ENCODE results near the gene ITPR3. TPM values are rescaled to one million over a fixed set of nuclear protein-coding genes. Genes with fewer than 3 reads are reported as not detected.
A peak's percentile ranks its signal among the peaks of the same experiment; 100 is the strongest.

ITPR3 gene
- polyA plus RNA-seq, 1 donor (not counting 4 experiments of a cell fraction or from before 2014, with no cell fraction given): 43.3 TPM

DNA sequence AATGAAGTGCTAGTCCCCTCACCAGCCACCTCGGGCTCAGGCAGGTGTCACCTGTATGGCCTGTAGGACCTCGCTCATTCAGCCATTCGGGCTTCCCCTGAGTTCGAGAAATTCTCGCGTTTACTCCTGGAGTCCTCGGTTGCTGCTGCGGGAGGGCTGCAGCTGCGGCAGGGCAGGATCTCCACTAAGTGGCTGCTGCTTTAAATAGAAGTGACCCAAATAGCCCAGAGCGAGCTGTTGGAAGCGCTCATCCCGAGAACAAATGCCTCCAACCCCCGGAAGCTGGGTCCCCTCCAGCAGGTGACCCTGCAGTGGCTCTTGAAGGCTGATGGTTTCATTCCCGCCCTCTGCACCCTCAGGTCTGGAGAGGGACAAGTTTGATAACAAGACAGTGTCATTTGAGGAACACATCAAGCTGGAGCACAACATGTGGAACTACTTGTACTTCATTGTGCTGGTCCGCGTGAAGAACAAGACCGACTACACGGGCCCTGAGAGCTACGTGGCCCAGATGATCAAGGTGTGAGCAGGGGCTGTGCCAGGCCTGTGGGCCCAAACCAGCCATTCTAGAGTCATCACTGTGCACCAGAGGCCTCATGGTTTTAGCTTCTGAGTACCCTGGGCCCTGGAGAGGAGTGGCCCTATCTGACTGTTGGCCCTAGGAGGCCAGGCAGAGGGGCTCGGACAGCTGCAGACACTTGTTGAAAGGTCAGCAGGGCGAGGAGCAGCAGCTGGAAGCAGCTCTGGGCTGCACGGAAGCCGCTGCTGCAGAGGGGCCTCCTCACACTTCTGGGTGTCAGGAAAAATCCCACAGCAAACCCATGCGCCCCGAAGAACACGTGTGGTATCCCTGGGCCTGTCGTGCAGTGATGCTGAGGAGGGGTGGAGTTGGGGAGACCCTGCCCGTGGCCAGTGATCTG is 72.3 kb downstream of the ITPR3 start:
- DNase-seq (ENCODE audit: low read depth, low spot score) (no peak), FAIRE-seq (no peak)
- Histone ChIP-seq H3K79me2 (ENCODE audit: control insufficient read depth, insufficient read depth, low read length) (no peaks in the 10 kb centered on the region), H3K27me3 (ENCODE audit: control insufficient read depth, extremely low read depth, insufficient read depth, low read length) (no peaks in the 10 kb centered on the region), H4K20me1 (ENCODE audit: control insufficient read depth, extremely low read depth, insufficient read depth, low read length) (peaks cover 6% of the 10 kb centered on the region), H3K27ac (ENCODE audit: control insufficient read depth, insufficient read depth, low read length) (peak overlapping the region; percentile 89), H3K4me3 (ENCODE audit: control insufficient read depth in 2 of 3, extremely low read depth in 1 of 3, insufficient read depth in 2 of 3, low read depth in 1 of 3, low read length in 3 of 3) (no peak overlapping the region), H3K4me1 (ENCODE audit: control insufficient read depth, extremely low read depth, insufficient read depth, low read length) (peaks cover 40% of the 10 kb centered on the region), H2AFZ (ENCODE audit: control insufficient read depth, low read length) (no peak overlapping the region), H3K9ac (ENCODE audit: control insufficient read depth, extremely low read depth, insufficient read depth, low read length) (peak overlapping the region; percentile 67), H3K4me2 (ENCODE audit: control insufficient read depth, extremely low read depth, insufficient read depth, low read depth, low read length) (no peak overlapping the region), H3K9me1 (ENCODE audit: control insufficient read depth, extremely low read depth, insufficient read depth, low read length) (no peaks in the 10 kb centered on the region), H3K9me3 (ENCODE audit: control insufficient read depth, low read depth, low read length) (no peaks in the 10 kb centered on the region), H3K36me3 (ENCODE audit: control insufficient read depth in 2 of 2, extremely low read depth in 1 of 2, insufficient read depth in 2 of 2, low read length in 2 of 2) (peaks cover 62 to 79% of the 10 kb centered on the region in 2 experiments)
- dilution Hi-C loops (cut with MboI; ENCODE audit: extremely low pct_ligation_motif_present, low sequenced_read_pairs): no loop called here
- no peak for TF ChIP-seq EZH2 (IDR thresholded peaks at IDR 0.05; ENCODE audit: low read length)
- TF ChIP-seq, protein P1, sequence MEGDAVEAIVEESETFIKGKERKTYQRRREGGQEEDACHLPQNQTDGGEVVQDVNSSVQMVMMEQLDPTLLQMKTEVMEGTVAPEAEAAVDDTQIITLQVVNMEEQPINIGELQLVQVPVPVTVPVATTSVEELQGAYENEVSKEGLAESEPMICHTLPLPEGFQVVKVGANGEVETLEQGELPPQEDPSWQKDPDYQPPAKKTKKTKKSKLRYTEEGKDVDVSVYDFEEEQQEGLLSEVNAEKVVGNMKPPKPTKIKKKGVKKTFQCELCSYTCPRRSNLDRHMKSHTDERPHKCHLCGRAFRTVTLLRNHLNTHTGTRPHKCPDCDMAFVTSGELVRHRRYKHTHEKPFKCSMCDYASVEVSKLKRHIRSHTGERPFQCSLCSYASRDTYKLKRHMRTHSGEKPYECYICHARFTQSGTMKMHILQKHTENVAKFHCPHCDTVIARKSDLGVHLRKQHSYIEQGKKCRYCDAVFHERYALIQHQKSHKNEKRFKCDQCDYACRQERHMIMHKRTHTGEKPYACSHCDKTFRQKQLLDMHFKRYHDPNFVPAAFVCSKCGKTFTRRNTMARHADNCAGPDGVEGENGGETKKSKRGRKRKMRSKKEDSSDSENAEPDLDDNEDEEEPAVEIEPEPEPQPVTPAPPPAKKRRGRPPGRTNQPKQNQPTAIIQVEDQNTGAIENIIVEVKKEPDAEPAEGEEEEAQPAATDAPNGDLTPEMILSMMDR (optimal IDR thresholded peaks at IDR 0.05 in 1 of 3, IDR thresholded peaks at IDR 0.05 in 1 of 3, conservative IDR thresholded peaks at IDR 0.05 in 1 of 3; ENCODE audit: extremely low read depth in 1 of 3, insufficient read depth in 2 of 3, low read length in 3 of 3): no peak

- Histone ChIP-seq H3K9ac (ENCODE audit: control insufficient read depth, extremely low read depth, insufficient read depth, low read length) (peak overlapping the region; percentile 67), H4K20me1 (ENCODE audit: control insufficient read depth, extremely low read depth, insufficient read depth, low read length) (peaks cover 6% of the 10 kb centered on the region), H3K9me1 (ENCODE audit: control insufficient read depth, extremely low read depth, insufficient read depth, low read length) (no peaks in the 10 kb centered on the region), H3K4me2 (ENCODE audit: control insufficient read depth, extremely low read depth, insufficient read depth, low read depth, low read length) (peak overlapping the region; percentile 25), H3K27me3 (ENCODE audit: control insufficient read depth, extremely low read depth, insufficient read depth, low read length) (no peaks in the 10 kb centered on the region), H3K36me3 (ENCODE audit: control insufficient read depth in 2 of 2, extremely low read depth in 1 of 2, insufficient read depth in 2 of 2, low read length in 2 of 2) (peaks cover 54 to 75% of the 10 kb centered on the region in 2 experiments), H3K27ac (ENCODE audit: control insufficient read depth, insufficient read depth, low read length) (peak overlapping the region; percentile 89), H2AFZ (ENCODE audit: control insufficient read depth, low read length) (no peak overlapping the region), H3K9me3 (ENCODE audit: control insufficient read depth, low read depth, low read length) (no peaks in the 10 kb centered on the region), H3K79me2 (ENCODE audit: control insufficient read depth, insufficient read depth, low read length) (no peaks in the 10 kb centered on the region), H3K4me1 (ENCODE audit: control insufficient read depth, extremely low read depth, insufficient read depth, low read length) (peaks cover 50% of the 10 kb centered on the region), H3K4me3 (ENCODE audit: control insufficient read depth in 2 of 3, extremely low read depth in 1 of 3, insufficient read depth in 2 of 3, low read depth in 1 of 3, low read length in 3 of 3) (no peak overlapping the region)
- TF ChIP-seq, protein P1 (optimal IDR thresholded peaks at IDR 0.05 in 1 of 3, IDR thresholded peaks at IDR 0.05 in 1 of 3, conservative IDR thresholded peaks at IDR 0.05 in 1 of 3; ENCODE audit: extremely low read depth in 1 of 3, insufficient read depth in 2 of 3, low read length in 3 of 3): no peak
- TF ChIP-seq EZH2 (IDR thresholded peaks at IDR 0.05; ENCODE audit: low read length): no peak
- DNase-seq (ENCODE audit: low read depth, low spot score) (peak; percentile 48), FAIRE-seq (peak; percentile 86)
- dilution Hi-C loops (cut with MboI; ENCODE audit: extremely low pct_ligation_motif_present, low sequenced_read_pairs): no loop called here
Measured at GRCh38 chr6:33694401-33694931, 73.3 kb downstream of the ITPR3 start.

All from keratinocyte (primary cell).